ENCODE data around the gene TAAR2. TPM values are rescaled to one million over a fixed set of nuclear protein-coding genes. Genes with fewer than 3 reads are reported as not detected.

TAAR2 gene
- total RNA-seq, 1 donor from 2014 or later: not detected

DNA sequence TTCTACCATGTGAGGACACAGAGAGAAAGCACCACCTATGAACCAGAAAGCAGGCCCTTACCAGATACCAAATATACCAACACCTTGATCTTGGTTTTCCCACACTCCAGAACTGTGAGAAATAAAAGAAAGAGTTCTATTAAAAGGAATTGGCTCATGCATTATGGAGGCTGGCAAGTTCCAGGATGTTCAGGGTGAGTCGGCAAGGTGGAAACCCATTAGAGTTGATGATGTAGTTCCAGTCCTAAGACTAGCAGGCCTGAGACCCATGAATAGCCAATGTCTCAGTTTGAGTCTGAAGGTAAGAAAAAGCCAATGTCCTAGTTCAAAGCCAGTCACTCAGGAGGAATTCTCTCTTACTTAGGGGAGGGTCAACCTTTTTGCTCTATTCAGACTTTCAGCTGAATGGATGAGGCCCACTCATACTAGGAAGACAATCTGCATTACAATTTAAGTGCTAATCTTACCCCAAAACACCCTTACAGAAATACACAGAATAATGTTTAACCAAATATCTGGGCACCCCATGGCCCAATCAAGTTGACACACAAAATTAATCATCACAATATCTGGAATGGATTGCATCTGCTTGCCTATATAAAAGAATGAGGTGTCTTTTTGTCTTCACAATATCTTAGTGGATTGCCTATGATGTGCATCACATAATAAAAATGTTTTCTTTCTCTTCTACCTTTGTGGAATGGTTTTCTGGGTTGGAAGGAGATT is 40.4 kb upstream of the TAAR2 start:
- DNase-seq (ENCODE audit: low spot score in 2 of 2): no peak
- H3K36me3 ChIP-seq: no peaks in the 10 kb centered on the region
- no peaks in the 10 kb centered on the region for H3K4me1 ChIP-seq
- TF ChIP-seq, protein P1, sequence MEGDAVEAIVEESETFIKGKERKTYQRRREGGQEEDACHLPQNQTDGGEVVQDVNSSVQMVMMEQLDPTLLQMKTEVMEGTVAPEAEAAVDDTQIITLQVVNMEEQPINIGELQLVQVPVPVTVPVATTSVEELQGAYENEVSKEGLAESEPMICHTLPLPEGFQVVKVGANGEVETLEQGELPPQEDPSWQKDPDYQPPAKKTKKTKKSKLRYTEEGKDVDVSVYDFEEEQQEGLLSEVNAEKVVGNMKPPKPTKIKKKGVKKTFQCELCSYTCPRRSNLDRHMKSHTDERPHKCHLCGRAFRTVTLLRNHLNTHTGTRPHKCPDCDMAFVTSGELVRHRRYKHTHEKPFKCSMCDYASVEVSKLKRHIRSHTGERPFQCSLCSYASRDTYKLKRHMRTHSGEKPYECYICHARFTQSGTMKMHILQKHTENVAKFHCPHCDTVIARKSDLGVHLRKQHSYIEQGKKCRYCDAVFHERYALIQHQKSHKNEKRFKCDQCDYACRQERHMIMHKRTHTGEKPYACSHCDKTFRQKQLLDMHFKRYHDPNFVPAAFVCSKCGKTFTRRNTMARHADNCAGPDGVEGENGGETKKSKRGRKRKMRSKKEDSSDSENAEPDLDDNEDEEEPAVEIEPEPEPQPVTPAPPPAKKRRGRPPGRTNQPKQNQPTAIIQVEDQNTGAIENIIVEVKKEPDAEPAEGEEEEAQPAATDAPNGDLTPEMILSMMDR (IDR thresholded peaks at IDR 0.05): no peak
- intact Hi-C loops (cut with DNase I): loop anchor here (5.0 kb wide), 1 partner anchor 118 kb away; no protein-coding TSS in a partner anchor
- H3K4me3 ChIP-seq: no peak overlapping the region
- H3K9me3 ChIP-seq: no peaks in the 10 kb centered on the region
- H3K27ac ChIP-seq: no peak overlapping the region
- H3K27me3 ChIP-seq: no peaks in the 10 kb centered on the region

DNA sequence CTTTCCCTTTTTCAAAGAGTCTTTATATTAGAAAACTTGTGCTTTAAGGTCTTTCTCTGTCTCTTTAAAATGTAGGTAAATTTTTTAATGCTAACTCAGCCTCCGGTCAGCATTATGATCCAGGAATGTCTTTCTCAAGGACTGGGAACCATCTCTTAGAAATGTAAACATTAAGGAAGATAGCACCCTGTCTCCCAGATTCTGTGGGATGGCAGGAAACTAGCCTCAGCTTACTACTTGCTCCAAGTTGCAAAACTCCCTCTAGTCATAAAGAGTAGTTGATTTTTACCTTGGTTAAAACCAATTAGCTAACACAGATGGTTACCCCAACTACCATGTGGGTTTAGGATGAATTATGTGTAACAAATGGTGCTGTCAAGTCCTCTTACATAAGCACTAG is 39.6 kb upstream of the TAAR2 start:
- H3K9me3 ChIP-seq: no peaks in the 10 kb centered on the region
- H3K4me3 ChIP-seq: no peak overlapping the region
- no peaks in the 10 kb centered on the region for H3K4me1 ChIP-seq
- H3K27me3 ChIP-seq: no peaks in the 10 kb centered on the region
- no peaks in the 10 kb centered on the region for H3K36me3 ChIP-seq
- no peak for DNase-seq (ENCODE audit: low spot score in 2 of 2)
- intact Hi-C loops (cut with DNase I): no loop called here
- H3K27ac ChIP-seq: no peak overlapping the region
- TF ChIP-seq, protein P1 (IDR thresholded peaks at IDR 0.05): no peak

DNA sequence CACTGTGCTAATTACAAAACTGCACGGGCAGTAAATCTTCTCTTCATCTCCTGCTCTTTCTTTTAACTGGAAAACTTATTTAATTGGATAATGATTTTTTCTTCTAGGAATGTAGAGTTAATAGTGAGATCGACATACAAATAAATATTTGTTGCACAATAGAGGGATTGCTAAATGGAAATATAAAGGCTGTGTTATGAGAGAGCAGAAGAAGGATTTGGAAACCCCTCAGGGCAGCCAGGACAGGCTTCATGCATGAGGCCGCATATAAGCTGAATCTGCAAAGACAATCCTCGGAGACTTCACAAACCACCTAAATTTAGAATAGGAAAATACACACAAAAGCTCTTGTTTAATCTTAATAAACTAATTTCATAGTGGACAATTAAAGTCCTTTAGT is 37.8 kb upstream of the TAAR2 start:
- H3K4me1 ChIP-seq: no peaks in the 10 kb centered on the region
- H3K36me3 ChIP-seq: no peaks in the 10 kb centered on the region
- intact Hi-C loops (cut with DNase I): no loop called here
- H3K27me3 ChIP-seq: no peaks in the 10 kb centered on the region
- no peak for DNase-seq (ENCODE audit: low spot score in 2 of 2)
- no peak overlapping the region for H3K4me3 ChIP-seq
- TF ChIP-seq, protein P1 (IDR thresholded peaks at IDR 0.05): no peak
- H3K27ac ChIP-seq: no peak overlapping the region
- H3K9me3 ChIP-seq: no peaks in the 10 kb centered on the region

DNA sequence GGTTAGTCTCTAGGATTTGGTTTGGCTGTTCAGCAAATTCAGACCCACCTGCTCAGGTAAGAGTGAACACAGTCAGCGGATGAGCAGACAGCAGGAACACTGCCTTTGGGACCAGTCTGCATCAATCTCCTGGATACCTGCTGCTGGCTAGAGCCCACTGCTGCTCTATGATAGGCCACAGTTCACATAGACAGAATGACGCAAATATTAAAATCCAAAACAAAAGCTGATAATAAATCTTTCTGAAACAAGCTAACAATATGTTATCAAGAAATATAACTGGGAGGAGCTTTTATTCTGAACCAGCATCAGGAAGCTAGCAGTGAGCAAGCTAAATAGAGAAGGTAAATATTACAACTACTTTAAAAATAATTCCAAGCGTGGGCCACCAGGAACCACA is 35.0 kb upstream of the TAAR2 start, which contains the start of gene TAAR1:
TSS of gene TAAR1 (minus strand) at position 101 of the 400 bp plus-strand sequence. CDS start 13,179 bp downstream, outside the sequence.
- TF ChIP-seq, protein P1 (IDR thresholded peaks at IDR 0.05): no peak
- Histone ChIP-seq H3K4me1 (no peaks in the 10 kb centered on the region), H3K36me3 (no peaks in the 10 kb centered on the region), H3K27me3 (no peaks in the 10 kb centered on the region), H3K4me3 (no peak within 1 kb of the TSS), H3K9me3 (no peaks in the 10 kb centered on the region), H3K27ac (no peak within 1 kb of the TSS)
- intact Hi-C loops (cut with DNase I): no loop called here
- DNase-seq (ENCODE audit: low spot score in 2 of 2): no peak

DNA sequence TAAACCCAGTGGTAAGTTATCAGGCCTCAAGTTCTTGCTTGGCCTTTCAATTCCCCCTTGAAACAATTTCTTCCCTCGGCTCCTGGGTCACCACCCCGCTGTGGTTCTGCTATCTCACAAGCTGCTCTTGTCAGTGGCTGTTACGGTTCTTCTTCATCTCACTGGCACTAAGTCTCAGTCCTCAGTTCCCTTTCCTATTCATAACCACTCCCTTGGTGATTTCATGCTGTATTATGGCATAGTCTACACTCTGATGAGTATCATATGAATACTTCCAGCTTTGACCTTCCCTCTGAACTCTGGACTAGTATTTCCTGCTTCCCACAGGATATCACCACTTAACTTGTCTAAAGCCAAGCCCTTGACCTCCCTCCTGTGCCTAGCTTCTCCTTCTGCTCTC is 27.0 kb upstream of the TAAR2 start:
- no peaks in the 10 kb centered on the region for H3K27me3 ChIP-seq
- H3K4me3 ChIP-seq: no peak overlapping the region
- intact Hi-C loops (cut with DNase I): no loop called here
- H3K9me3 ChIP-seq: no peaks in the 10 kb centered on the region
- peaks cover 0 to 5% of the 10 kb centered on the region in 2 donors for H3K4me1 ChIP-seq
- TF ChIP-seq, protein P1 (IDR thresholded peaks at IDR 0.05): no peak
- H3K36me3 ChIP-seq: no peaks in the 10 kb centered on the region
- DNase-seq (ENCODE audit: low spot score in 2 of 2): no peak
- H3K27ac ChIP-seq: no peak overlapping the region

Data from ascending aorta (tissue), 2 donors.